ENCODE results near the gene FBXL19.
A peak's percentile ranks its signal among the peaks of the same experiment; 100 is the strongest.

FBXL19 gene

DNA sequence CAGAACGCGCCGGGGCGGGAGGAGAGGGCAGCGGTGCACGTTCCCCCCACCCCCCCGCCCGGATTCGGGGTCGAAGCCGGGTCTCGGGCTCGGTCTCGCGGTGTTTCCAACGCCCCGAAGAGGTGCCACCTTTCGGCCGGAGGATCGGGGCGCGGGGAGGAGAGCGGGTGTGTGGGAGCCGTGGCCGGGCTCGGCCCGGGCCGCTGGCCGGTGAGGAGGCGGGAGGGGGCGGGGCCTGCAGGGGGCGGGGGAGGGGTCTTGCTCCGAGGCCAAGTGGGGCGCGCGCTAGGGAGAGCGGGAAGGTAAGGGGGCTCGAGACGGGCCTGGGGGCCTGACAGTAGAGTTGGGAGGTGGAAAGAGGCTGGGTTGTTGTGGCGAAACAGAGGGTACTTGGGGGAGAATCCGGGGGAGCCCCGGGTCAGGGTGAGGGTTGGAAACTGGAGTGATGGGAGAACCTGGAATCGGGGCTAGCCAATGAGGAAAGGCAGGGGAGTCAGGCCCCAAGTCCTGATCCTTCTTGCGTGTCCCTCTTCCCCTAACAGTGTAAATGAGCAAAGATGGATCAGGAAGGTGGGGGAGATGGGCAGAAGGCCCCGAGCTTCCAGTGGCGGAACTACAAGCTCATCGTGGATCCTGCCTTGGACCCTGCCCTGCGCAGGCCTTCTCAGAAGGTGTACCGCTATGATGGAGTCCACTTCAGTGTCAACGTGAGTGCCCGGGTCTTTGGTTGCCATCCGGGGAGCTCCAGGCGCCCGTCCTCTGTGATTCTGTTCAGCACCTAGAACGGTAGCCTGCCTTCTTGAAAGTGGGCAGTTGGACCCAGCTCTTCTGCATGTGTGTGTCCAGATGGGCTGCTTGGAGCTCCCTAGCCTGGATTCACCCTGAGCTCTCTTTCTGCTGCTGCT lies 35.1 kb downstream of the FBXL19 start:
- peak overlapping the region; percentile 87; the same call in 1 of the 2 replicates for H3K27ac ChIP-seq (ENCODE audit: low read depth, low read length)
- peaks cover 14% of the 10 kb centered on the region; the same call in 1 of the 2 replicates for H3K36me3 ChIP-seq (ENCODE audit: low read length)
- peaks cover 9% of the 10 kb centered on the region for H3K79me2 ChIP-seq (ENCODE audit: insufficient read depth, low read length)
- no peaks in the 10 kb centered on the region for H3K9me2 ChIP-seq (replicated peaks; ENCODE audit: insufficient read depth, low read length)
- H3K4me3 ChIP-seq (ENCODE audit: insufficient read depth, low read length, poor library complexity, severe bottlenecking) = peak overlapping the region; percentile 80
- peak overlapping the region; percentile 93 for H3K9ac ChIP-seq (ENCODE audit: low read length)
- H3K27me3 ChIP-seq (ENCODE audit: low read length) = no peaks in the 10 kb centered on the region
- no peak overlapping the region for H2AFZ ChIP-seq (ENCODE audit: low read depth, low read length, severe bottlenecking)
- no peaks in the 10 kb centered on the region for H3K9me3 ChIP-seq (ENCODE audit: insufficient read depth, low read length)
- peak overlapping the region; percentile 72 for H3K4me2 ChIP-seq (ENCODE audit: low read depth, low read length, poor library complexity, severe bottlenecking)
- peaks cover 9% of the 10 kb centered on the region; the same call in 1 of the 2 replicates for H3F3A ChIP-seq (ENCODE audit: insufficient read depth)
- no peak for TF ChIP-seq EZH2phosphoT487 (conservative IDR thresholded peaks at IDR 0.05; ENCODE audit: low read length)
- no peak for TF ChIP-seq CTCF (IDR thresholded peaks at IDR 0.05; ENCODE audit: insufficient read depth, low read length, poor library complexity, severe bottlenecking)
- no peaks in the 10 kb centered on the region for H4K20me1 ChIP-seq (ENCODE audit: low read depth, low read length)

DNA sequence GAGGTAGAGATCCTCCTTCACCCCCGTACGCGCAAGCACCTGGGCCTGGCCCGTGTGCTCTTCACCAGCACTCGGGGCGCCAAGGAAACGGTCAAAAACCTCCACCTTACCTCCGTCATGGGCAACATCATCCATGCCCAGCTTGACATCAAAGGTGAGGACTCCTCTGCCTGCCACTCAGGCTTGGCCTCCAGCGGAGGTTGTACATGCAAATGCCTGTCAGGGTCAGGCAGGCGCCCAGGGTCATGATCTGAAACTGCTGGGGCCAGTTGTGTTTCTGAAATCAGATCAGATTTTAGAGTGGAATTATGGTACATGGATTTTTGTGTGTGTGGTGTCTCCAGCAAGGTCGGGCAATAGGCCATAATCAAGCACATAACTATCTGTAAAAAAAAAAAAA lies 38.0 kb downstream of the FBXL19 start:
- no peaks in the 10 kb centered on the region for H4K20me1 ChIP-seq (ENCODE audit: low read depth, low read length)
- 0 out of 2 replicates have a peak, but pooled peaks cover 4% of the 10 kb centered on the region for H3F3A ChIP-seq (ENCODE audit: insufficient read depth)
- no peak overlapping the region for H3K27ac ChIP-seq (ENCODE audit: low read depth, low read length)
- H3K4me2 ChIP-seq (ENCODE audit: low read depth, low read length, poor library complexity, severe bottlenecking) = no peak overlapping the region
- peaks cover 14% of the 10 kb centered on the region; the same call in 1 of the 2 replicates for H3K36me3 ChIP-seq (ENCODE audit: low read length)
- no peak overlapping the region for H3K4me3 ChIP-seq (ENCODE audit: insufficient read depth, low read length, poor library complexity, severe bottlenecking)
- peaks cover 9% of the 10 kb centered on the region for H3K79me2 ChIP-seq (ENCODE audit: insufficient read depth, low read length)
- H3K27me3 ChIP-seq (ENCODE audit: low read length) = no peaks in the 10 kb centered on the region
- no peaks in the 10 kb centered on the region for H3K9me2 ChIP-seq (replicated peaks; ENCODE audit: insufficient read depth, low read length)
- H3K9ac ChIP-seq (ENCODE audit: low read length) = no peak overlapping the region
- H3K9me3 ChIP-seq (ENCODE audit: insufficient read depth, low read length) = no peaks in the 10 kb centered on the region
- TF ChIP-seq EZH2phosphoT487 (conservative IDR thresholded peaks at IDR 0.05; ENCODE audit: low read length) (no peak), CTCF (IDR thresholded peaks at IDR 0.05; ENCODE audit: insufficient read depth, low read length, poor library complexity, severe bottlenecking) (no peak)
- H2AFZ ChIP-seq (ENCODE audit: low read depth, low read length, severe bottlenecking) = no peak overlapping the region

- no peaks in the 10 kb centered on the region for H3K27me3 ChIP-seq (ENCODE audit: low read length)
- TF ChIP-seq EZH2phosphoT487 (conservative IDR thresholded peaks at IDR 0.05; ENCODE audit: low read length) (no peak), CTCF (IDR thresholded peaks at IDR 0.05; ENCODE audit: insufficient read depth, low read length, poor library complexity, severe bottlenecking) (no peak)
- H3F3A ChIP-seq (ENCODE audit: insufficient read depth) = 0 out of 2 replicates have a peak, but pooled peaks cover 2% of the 10 kb centered on the region
- H3K9me3 ChIP-seq (ENCODE audit: insufficient read depth, low read length) = no peaks in the 10 kb centered on the region
- no peaks in the 10 kb centered on the region for H4K20me1 ChIP-seq (ENCODE audit: low read depth, low read length)
- H3K36me3 ChIP-seq (ENCODE audit: low read length) = peaks cover 14% of the 10 kb centered on the region; the same call in 1 of the 2 replicates
- H3K9ac ChIP-seq (ENCODE audit: low read length) = no peak overlapping the region
- H3K27ac ChIP-seq (ENCODE audit: low read depth, low read length) = no peak overlapping the region
- H3K4me2 ChIP-seq (ENCODE audit: low read depth, low read length, poor library complexity, severe bottlenecking) = no peak overlapping the region
- no peak overlapping the region for H3K4me3 ChIP-seq (ENCODE audit: insufficient read depth, low read length, poor library complexity, severe bottlenecking)
- peaks cover 2% of the 10 kb centered on the region for H3K79me2 ChIP-seq (ENCODE audit: insufficient read depth, low read length)
- H3K9me2 ChIP-seq (replicated peaks; ENCODE audit: insufficient read depth, low read length) = no peaks in the 10 kb centered on the region
- no peak overlapping the region for H2AFZ ChIP-seq (ENCODE audit: low read depth, low read length, severe bottlenecking)
These were observed 40.6 kb downstream of the FBXL19 start for GRCh38 chr16:30963925-30964511.

Data from SU-DHL-6 (cell line).